VCaP (cell line): ENCODE data around the gene ATRNL1.
"Not testable (repeated sequence)": the region's sequence is repeated elsewhere in the genome, so short reads cannot be mapped to it uniquely, and the experiment has no call there.

Experiments used
- H3K27ac ChIP-seq: fragments of 450-650 bp; 2 replicates; pipeline ENCODE4 v1.5.1; 2017
- CTCF ChIP-seq: fragments of 450-650 bp; conservative IDR thresholded peaks from 2 replicates; pipeline ENCODE4 v1.5.1; 2017; ENCODE audit warnings: mild to moderate bottlenecking, moderate library complexity

Gene ATRNL1

GRCh38 chr10:115092555-115093285 is 445 bp upstream of the ATRNL1 start:
- H3K27ac ChIP-seq = peak overlapping the region; percentile 81
- TF ChIP-seq CTCF = no peak

- H3K27ac ChIP-seq = peak overlapping the region; percentile 81; the same call in 1 of the 2 replicates
- TF ChIP-seq CTCF = peak; percentile 60
Observed at GRCh38 chr10:115093776-115094408, 727 bp downstream of the ATRNL1 start.

- no peak overlapping the region for H3K27ac ChIP-seq
- no peak for TF ChIP-seq CTCF
Observed at GRCh38 chr10:115094416-115095140, 1.4 kb downstream of the ATRNL1 start.

GRCh38 chr10:115095758-115096157 is 2.6 kb downstream of the ATRNL1 start:
- no peak for TF ChIP-seq CTCF
- H3K27ac ChIP-seq = peak overlapping the region; percentile 26; the same call in 1 of the 2 replicates

GRCh38 chr10:115103700-115104099 is 10.5 kb downstream of the ATRNL1 start:
- no peak overlapping the region for H3K27ac ChIP-seq
- no peak for TF ChIP-seq CTCF

- H3K27ac ChIP-seq = not testable (repeated sequence)
Observed at GRCh38 chr10:115105411-115105810, 12.2 kb downstream of the ATRNL1 start.

- no peak for TF ChIP-seq CTCF
- H3K27ac ChIP-seq = no peak overlapping the region
Observed at GRCh38 chr10:115107830-115108229, 14.7 kb downstream of the ATRNL1 start.
